ENCODE results near the gene BICD2. TPM values are rescaled to one million over a fixed set of nuclear protein-coding genes. Genes with fewer than 3 reads are reported as not detected.

Gene BICD2
- total RNA-seq, 2 experiments from 2014 or later: 19.2 to 20.5 TPM

DNA sequence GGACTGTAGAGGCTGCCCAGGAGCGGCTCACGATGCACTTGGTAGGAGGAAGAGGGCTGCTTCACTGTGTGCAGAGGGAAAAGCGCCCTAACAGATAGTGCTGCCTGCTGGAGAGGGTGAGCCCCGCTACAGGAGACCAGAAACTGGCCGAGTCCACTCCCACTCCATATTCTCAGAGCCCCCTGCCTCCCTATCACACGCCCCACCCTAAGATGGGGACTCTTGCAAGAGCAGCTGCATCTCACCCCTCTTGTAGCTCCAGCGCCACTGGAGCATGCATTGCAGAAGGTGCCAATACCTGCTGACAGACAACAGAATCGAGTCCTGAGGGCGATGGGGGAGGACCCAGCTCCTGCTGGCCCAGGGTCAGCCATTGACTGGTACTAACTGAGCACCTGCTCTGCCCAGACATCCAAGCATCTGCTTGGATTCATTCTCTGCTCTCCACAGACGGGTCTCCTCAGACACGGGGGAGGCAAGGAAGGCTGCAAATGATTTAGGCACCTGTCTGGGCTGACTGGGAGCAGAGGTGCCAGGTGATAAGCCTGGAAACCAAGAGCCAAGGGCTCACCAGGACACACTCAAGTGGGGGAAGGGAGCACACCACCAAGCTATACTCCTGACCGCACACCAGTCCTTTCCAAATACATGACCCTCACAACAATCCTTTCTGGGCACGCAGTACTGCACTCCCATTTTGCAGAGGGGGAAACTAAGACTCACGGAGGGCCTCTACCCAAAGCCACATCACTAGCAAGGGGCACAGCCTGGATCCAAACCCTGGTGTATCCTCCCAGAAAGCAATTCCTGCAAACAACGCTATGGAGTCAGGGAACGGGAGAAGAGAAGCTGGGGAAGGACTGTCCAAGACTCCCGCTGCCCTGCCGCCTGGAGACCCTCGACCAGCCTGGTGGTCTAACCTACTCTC is 1.6 kb downstream of the BICD2 start:
- peaks cover 45% of the 10 kb centered on the region for H3K4me1 Mint-ChIP-seq
- no peaks in the 10 kb centered on the region for H3K36me3 Mint-ChIP-seq
- no peaks in the 10 kb centered on the region for H3K9me3 Mint-ChIP-seq
- no peak for DNase-seq
- peak overlapping the region; percentile 78 for H3K27ac Mint-ChIP-seq
- H3K4me3 Mint-ChIP-seq: peak overlapping the region; percentile 92
- H3K27me3 Mint-ChIP-seq: no peaks in the 10 kb centered on the region

GRCh38 chr9:92762196-92762595 is 2.4 kb downstream of the BICD2 start:
- H3K36me3 Mint-ChIP-seq: no peaks in the 10 kb centered on the region
- H3K4me1 Mint-ChIP-seq: peaks cover 45% of the 10 kb centered on the region
- no peak for DNase-seq
- peak overlapping the region; percentile 92 for H3K4me3 Mint-ChIP-seq
- H3K27ac Mint-ChIP-seq: no peak overlapping the region
- no peaks in the 10 kb centered on the region for H3K9me3 Mint-ChIP-seq
- no peaks in the 10 kb centered on the region for H3K27me3 Mint-ChIP-seq

DNA sequence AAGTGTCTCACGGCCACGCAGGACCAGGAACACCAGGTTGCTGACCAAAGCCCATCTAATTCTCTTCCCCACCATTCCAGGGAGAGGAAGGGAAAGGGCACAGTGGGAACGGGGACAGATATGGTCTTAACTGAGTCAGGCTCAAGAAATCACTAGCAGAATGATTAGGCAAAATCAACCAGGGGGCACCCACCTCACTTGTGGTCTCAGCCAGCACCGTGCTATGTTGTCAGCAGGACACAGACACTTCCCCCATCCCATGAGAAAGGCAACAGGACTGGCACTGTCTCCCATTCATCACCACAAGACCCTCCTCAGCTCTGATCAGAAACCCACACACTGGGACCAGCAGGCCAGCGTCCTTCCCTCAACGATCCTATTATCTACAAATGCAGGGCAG is 2.9 kb downstream of the BICD2 start:
- Mint-ChIP-seq H3K9me3 (no peaks in the 10 kb centered on the region), H3K4me3 (no peak overlapping the region), H3K27me3 (no peaks in the 10 kb centered on the region), H3K4me1 (peaks cover 47% of the 10 kb centered on the region), H3K27ac (no peak overlapping the region), H3K36me3 (peaks cover 1% of the 10 kb centered on the region)
- no peak for DNase-seq

DNA sequence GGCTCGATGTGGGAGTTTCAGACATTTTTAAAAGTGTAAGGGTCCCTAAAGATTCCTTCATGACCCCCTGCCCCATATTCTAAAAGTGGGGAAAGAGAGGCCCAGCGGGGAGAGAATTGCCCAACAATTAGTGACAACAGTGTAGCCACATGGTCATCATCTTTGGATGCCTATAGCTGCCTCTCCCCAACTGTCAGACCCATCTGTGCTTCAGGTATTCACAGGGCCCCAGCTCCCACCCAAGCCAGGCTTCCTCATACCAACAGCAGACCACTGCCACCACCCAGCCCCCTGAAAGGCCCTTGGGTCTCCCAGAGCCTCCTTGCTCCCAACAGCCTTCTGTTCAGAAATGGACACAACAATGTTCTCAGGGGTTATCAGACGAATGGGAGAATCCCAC is 4.1 kb downstream of the BICD2 start:
- no peak overlapping the region for H3K27ac Mint-ChIP-seq

GRCh38 chr9:92760070-92760469 is 4.6 kb downstream of the BICD2 start:
- H3K36me3 Mint-ChIP-seq: peaks cover 13% of the 10 kb centered on the region
- DNase-seq: no peak
- H3K4me3 Mint-ChIP-seq: no peak overlapping the region
- H3K27me3 Mint-ChIP-seq: no peaks in the 10 kb centered on the region
- peaks cover 6% of the 10 kb centered on the region for H3K9me3 Mint-ChIP-seq
- H3K4me1 Mint-ChIP-seq: peaks cover 39% of the 10 kb centered on the region
- no peak overlapping the region for H3K27ac Mint-ChIP-seq

More for the DNA sequence above, 4.1 kb downstream of the BICD2 start:
- DNase-seq: no peak
- Mint-ChIP-seq H3K36me3 (peaks cover 8% of the 10 kb centered on the region), H3K4me1 (peaks cover 39% of the 10 kb centered on the region), H3K27me3 (no peaks in the 10 kb centered on the region), H3K9me3 (peaks cover 2% of the 10 kb centered on the region), H3K4me3 (no peak overlapping the region)

DNA sequence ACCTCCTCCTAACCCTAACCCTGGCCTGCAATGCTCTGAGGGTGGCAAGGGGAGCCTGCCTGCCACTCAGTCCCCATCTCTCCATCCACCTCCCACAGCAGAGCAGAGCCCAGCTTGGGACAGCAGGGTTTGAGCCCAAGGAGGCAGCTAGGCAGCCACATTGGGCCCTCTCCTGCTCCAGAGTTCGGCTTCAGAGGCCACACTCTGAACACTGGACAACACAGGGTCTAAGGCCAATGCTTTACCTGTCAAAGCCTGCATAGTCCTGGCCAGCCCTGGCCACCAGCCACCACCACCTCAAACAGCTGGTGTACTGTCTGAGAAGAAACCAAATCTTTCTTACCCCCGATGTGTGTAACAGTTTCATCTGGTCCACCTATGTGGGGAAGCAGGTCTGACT is 5.2 kb downstream of the BICD2 start:
- H3K27me3 Mint-ChIP-seq: no peaks in the 10 kb centered on the region
- H3K4me1 Mint-ChIP-seq: peaks cover 39% of the 10 kb centered on the region
- no peak overlapping the region for H3K27ac Mint-ChIP-seq
- H3K9me3 Mint-ChIP-seq: peaks cover 6% of the 10 kb centered on the region
- H3K4me3 Mint-ChIP-seq: no peak overlapping the region
- peaks cover 19% of the 10 kb centered on the region for H3K36me3 Mint-ChIP-seq
- DNase-seq: no peak

GRCh38 chr9:92756792-92757191 is 7.8 kb downstream of the BICD2 start:
- peaks cover 32% of the 10 kb centered on the region for H3K4me1 Mint-ChIP-seq
- no peak overlapping the region for H3K4me3 Mint-ChIP-seq
- no peak overlapping the region for H3K27ac Mint-ChIP-seq

GRCh38 chr9:92754091-92754745 is 10.4 kb downstream of the BICD2 start:
- DNase-seq: no peak
- Mint-ChIP-seq H3K27ac (no peak overlapping the region), H3K27me3 (no peaks in the 10 kb centered on the region), H3K4me1 (peaks cover 21% of the 10 kb centered on the region), H3K36me3 (peaks cover 30% of the 10 kb centered on the region), H3K9me3 (peaks cover 6% of the 10 kb centered on the region), H3K4me3 (no peak overlapping the region)

More at GRCh38 chr9:92756792-92757191, 7.8 kb downstream of the BICD2 start:
- no peak for DNase-seq
- Mint-ChIP-seq H3K27me3 (no peaks in the 10 kb centered on the region), H3K36me3 (peaks cover 30% of the 10 kb centered on the region), H3K9me3 (peaks cover 6% of the 10 kb centered on the region)

DNA sequence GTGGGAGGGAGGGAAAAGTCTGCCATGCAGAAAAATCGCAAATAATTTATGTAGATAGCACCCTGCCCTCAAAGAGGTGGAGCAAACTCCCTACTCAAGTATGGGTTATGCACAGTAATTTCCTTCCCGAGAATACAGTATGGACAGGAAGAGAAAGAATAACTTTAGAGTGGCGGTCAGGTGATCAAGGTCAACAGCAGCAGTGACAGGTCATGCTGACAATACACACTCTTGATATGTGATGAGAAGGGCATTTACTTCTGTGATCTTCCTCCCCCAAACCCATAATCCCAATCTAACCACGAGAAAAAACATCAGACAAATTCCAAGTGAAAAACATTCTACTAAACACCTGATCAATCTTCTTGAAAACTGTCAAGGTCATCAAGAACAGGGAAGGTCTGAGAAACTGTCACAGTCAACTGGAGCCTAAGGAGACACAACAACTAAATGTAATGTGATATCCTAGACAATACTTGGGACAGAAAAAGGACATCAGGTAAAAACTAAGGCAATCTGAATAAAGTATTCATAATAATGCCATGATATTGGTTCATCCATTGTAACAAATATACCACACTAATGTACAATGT is 11.7 kb downstream of the BICD2 start:
- Mint-ChIP-seq H3K9me3 (peaks cover 6% of the 10 kb centered on the region), H3K36me3 (peaks cover 30% of the 10 kb centered on the region), H3K4me3 (no peak overlapping the region), H3K27ac (no peak overlapping the region), H3K27me3 (no peaks in the 10 kb centered on the region), H3K4me1 (peaks cover 23% of the 10 kb centered on the region)
- DNase-seq: no peak

DNA sequence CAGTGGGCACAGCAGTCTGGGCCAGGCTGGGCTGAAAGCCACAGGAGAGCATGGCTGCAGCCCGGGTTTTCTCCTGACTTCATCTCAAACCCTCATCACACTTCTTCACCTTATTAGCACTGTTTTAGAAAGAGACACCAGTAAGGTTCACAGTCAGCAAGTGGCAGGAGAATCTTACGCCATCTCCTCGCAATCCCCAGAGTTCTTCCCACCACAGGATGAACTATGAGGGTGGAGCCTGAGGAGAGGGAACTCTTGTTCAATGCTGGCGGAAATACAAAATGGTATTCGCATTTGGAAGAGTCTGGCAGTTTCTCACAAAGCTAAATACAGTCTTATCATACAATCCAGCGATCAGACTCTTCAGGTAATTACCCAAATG is 14.7 kb downstream of the BICD2 start:
- Mint-ChIP-seq H3K4me1 (peaks cover 36% of the 10 kb centered on the region), H3K4me3 (no peak overlapping the region), H3K27me3 (no peaks in the 10 kb centered on the region), H3K9me3 (no peaks in the 10 kb centered on the region), H3K36me3 (peaks cover 16% of the 10 kb centered on the region), H3K27ac (no peak overlapping the region)
- no peak for DNase-seq

DNA sequence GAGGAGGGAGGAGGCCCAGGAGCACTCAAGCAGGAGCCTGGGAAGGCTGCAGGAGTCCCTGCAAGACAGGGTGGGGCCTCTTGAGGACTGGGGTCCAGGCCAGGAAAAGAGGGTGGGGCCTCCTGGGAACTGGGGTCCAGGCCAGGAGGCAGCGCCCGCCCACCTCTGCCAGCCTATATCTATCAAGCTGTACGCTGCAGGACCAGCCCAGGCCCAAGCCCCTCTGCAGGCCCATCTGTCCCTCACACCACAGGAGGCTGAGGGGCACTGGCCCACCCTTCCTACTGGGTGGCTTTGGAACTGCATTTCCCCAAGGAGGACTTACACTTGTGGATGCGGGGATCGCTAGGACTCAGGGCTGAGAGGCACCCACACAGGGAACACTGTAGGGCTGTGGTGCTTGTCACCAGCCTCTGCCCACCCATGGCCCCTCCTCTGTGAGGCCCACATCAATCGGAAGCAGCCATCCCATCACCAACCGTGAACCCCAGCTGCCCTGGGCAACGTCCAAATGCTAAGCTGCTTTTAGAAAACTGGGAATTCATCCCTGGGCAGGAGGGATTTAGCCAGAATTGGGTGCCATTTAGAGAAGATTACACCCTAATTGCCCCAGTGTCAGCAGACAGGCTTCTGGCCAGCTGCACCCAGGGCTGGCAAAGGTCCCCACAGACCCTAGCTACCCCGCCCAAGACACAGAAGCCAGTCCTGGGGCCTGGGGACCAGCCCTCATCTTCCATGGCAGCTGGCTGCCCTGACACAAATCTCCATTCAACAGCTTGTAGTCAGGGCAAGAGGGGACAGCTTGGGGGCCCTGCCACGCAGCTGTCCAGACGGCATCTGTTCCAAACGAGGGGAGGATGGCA is 15.3 kb downstream of the BICD2 start:
- Mint-ChIP-seq H3K4me3 (no peak overlapping the region), H3K27ac (no peak overlapping the region)

DNA sequence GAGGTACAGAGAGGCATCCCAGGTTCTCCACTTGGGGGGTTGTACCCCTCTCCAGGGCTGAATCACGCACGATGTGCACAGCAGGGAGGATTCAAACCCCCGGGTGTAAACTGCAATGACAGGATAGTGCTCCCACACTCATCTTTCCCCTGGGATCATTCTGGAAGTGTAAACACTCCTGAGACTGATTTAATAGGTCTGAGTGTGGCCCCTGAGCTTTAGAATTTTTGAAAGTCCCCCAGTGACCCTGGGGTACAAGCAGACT is 16.5 kb downstream of the BICD2 start:
- Mint-ChIP-seq H3K9me3 (no peaks in the 10 kb centered on the region), H3K4me1 (peaks cover 39% of the 10 kb centered on the region), H3K27me3 (no peaks in the 10 kb centered on the region), H3K4me3 (no peak overlapping the region), H3K27ac (no peak overlapping the region), H3K36me3 (peaks cover 4% of the 10 kb centered on the region)
- no peak for DNase-seq

More for the DNA sequence above, 15.3 kb downstream of the BICD2 start:
- Mint-ChIP-seq H3K36me3 (peaks cover 10% of the 10 kb centered on the region), H3K27me3 (no peaks in the 10 kb centered on the region), H3K9me3 (no peaks in the 10 kb centered on the region), H3K4me1 (peaks cover 37% of the 10 kb centered on the region)
- DNase-seq: no peak

DNA sequence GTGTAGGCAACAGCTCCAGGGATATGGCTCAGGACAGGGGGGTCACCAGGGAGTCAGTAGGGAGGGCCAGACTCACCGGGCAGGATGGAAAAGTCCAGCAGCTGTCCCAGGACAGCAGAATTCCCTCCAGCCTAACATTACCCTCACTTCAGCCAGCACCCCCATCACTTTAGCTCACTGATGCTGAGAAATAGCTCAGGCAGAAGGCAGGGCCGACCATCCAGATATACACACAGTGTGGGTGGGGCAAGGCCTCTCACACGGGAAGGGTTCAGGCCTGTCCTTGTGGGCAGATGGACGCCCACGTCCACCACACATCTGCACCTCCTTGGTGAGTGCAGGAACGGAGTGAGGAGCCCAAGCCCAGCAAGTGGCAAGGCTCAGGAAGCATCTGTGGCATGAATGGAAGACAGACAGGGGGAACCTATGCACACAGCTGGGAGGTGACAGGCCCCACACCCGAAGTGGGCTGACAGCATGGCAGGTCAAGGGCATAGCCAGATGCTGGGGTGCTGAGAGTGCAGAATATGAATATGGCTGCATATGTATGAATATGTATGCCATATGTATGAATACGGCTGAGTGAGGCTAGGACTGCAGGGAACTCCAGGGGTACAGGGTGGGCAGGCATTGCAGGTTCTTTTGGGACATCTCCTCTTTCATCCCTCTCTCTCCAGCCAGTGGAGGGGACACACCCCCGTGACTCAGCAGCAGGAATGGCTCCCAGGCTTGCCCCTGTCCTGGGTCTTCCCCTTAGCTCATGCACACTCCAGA is 17.0 kb downstream of the BICD2 start:
- no peak for DNase-seq
- Mint-ChIP-seq H3K27ac (no peak overlapping the region), H3K27me3 (no peaks in the 10 kb centered on the region), H3K4me3 (no peak overlapping the region), H3K36me3 (peaks cover 3% of the 10 kb centered on the region), H3K4me1 (peaks cover 35% of the 10 kb centered on the region), H3K9me3 (no peaks in the 10 kb centered on the region)
